ENCODE data around the gene ADGRF5. TPM values are rescaled to one million over a fixed set of nuclear protein-coding genes. Genes with fewer than 3 reads are reported as not detected.
"Not testable (repeated sequence)": the region's sequence is repeated elsewhere in the genome, so short reads cannot be mapped to it uniquely, and the experiment has no call there.

The ADGRF5 gene
- total RNA-seq, 2 donors from 2014 or later: not detected

DNA sequence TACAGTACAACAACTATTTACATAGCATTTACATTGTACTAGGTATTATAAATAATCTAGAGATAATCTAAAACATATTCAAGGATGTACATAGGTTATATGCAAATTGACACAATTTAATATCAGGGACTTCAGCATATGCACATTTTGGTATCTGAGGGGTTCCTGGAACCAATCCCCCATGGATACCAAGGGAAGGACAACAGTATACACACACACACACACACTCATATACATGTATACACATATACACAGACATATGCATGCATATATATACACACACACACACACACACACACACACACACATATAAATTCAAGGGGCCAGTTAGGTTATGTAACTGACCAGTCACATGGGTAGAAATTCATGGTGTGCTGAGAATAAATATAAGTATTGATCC is 24.9 kb downstream of the ADGRF5 start:
- Mint-ChIP-seq H3K27me3 (peaks cover 5 to 28% of the 10 kb centered on the region in 2 donors), H3K36me3 (no peaks in the 10 kb centered on the region)

DNA sequence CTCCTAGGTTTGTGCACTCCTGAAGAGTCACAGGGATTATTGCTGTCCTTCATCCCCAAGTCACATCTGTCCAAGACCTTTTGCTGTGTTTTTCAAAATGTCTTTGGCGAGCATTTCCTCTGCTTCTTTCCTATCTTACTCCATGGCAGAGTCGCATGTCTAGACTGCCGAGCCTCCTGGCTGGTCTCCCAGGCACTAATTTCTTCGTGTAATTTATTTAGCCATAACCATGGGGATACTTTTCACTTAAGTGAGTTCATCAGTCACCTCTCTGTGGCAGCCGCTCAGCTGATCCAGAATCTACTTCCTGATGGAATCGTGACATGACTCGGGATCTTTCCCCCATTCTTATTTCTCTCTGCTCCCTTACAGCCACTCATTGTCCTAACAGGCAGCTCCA is 25.8 kb downstream of the ADGRF5 start:
- no peaks in the 10 kb centered on the region for H3K4me1 Mint-ChIP-seq (ENCODE audit: low read depth in 2 of 2)
- no peak for DNase-seq (ENCODE audit: low spot score)
- no peak overlapping the region for H3K27ac Mint-ChIP-seq
- H3K27me3 Mint-ChIP-seq: peaks cover 5 to 27% of the 10 kb centered on the region in 2 donors
- no peaks in the 10 kb centered on the region for H3K9me3 Mint-ChIP-seq
- H3K4me3 Mint-ChIP-seq: no peak overlapping the region
- ATAC-seq: no peak
- H3K36me3 Mint-ChIP-seq: no peaks in the 10 kb centered on the region

More for the DNA sequence above, 24.9 kb downstream of the ADGRF5 start:
- DNase-seq (ENCODE audit: low spot score) (no peak), ATAC-seq (no peak)
- no peak overlapping the region for H3K4me3 Mint-ChIP-seq
- no peak overlapping the region for H3K27ac Mint-ChIP-seq
- no peaks in the 10 kb centered on the region for H3K4me1 Mint-ChIP-seq (ENCODE audit: low read depth in 2 of 2)
- no peaks in the 10 kb centered on the region for H3K9me3 Mint-ChIP-seq

DNA sequence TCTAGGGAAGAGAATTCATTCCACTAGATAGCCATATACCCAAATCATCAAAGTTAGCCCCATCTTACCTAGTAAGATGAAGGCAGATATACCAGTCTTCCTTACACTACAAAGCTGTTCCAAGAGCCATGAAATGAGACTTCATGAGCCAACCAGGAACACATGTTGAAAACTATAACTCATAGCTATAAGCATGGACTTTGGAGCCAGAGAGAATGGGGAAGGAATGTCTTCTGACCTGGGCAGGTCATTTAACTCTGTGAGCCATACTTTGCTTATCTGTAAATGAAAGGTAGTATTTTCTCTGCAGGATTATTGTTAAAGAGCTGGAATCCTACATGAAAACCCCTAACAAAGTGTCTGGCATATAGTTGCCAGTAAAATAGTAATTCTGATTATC is 27.3 kb downstream of the ADGRF5 start:
- DNase-seq (ENCODE audit: low spot score) (no peak), ATAC-seq (no peak)
- H3K9me3 Mint-ChIP-seq: no peaks in the 10 kb centered on the region
- H3K27ac Mint-ChIP-seq: no peak overlapping the region
- no peak overlapping the region for H3K4me3 Mint-ChIP-seq
- H3K27me3 Mint-ChIP-seq: peaks cover 5 to 27% of the 10 kb centered on the region in 2 donors
- H3K4me1 Mint-ChIP-seq (ENCODE audit: low read depth in 2 of 2): no peaks in the 10 kb centered on the region
- H3K36me3 Mint-ChIP-seq: no peaks in the 10 kb centered on the region

DNA sequence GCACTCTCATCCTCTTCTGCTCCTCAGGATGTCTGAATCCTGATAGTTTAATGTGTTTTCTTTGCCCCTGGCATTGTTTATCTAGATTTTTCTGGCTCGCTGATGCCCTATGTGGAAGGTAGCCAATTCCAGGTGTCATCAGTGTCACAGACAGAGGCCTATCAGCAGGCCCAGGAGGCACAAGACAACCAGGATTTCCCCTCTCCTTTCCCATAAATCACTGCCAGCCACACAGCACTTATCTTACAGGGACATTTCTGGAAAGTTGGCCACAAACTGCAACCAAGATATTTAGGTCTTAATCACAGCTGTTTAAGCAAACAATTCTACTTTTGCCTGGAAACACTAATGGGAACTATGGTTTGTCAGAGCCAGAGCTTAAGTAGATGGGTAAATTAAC is 28.1 kb downstream of the ADGRF5 start:
- H3K27me3 Mint-ChIP-seq: peaks cover 0 to 20% of the 10 kb centered on the region in 2 donors
- no peaks in the 10 kb centered on the region for H3K9me3 Mint-ChIP-seq
- DNase-seq (ENCODE audit: low spot score): no peak
- H3K36me3 Mint-ChIP-seq: no peaks in the 10 kb centered on the region
- no peak overlapping the region for H3K27ac Mint-ChIP-seq
- H3K4me1 Mint-ChIP-seq (ENCODE audit: low read depth in 2 of 2): no peaks in the 10 kb centered on the region
- no peak for ATAC-seq
- H3K4me3 Mint-ChIP-seq: no peak overlapping the region

DNA sequence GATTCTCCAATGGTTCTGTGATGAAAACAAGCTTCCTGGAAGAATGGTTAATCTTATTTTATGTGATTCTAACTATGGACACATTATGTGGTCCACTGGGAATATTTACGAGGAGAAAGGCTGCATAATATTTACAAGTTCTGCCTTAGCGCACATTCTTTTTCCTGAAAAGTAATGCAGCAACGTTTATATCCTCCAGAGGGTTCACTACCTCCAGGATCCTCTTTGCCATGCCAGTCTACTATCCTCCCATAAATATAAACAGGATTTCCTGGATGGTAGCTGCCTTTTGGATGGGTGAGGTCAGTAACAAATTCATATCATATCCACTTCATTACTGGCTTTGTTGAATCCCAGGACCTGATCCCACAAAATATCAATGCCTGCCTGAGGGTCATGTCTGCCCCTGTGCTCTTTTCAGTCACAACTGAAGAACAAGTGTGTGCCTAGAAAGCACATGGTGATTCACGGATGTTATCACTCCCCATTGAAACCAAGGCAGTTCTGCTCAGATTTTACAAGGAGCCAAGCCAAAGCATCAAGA is 30.4 kb downstream of the ADGRF5 start:
- DNase-seq (ENCODE audit: low spot score) (no peak), ATAC-seq (no peak)
- no peaks in the 10 kb centered on the region for H3K36me3 Mint-ChIP-seq
- no peaks in the 10 kb centered on the region for H3K9me3 Mint-ChIP-seq
- no peak overlapping the region for H3K4me3 Mint-ChIP-seq
- H3K27ac Mint-ChIP-seq: no peak overlapping the region
- peaks cover 2 to 21% of the 10 kb centered on the region in 2 donors for H3K27me3 Mint-ChIP-seq
- no peaks in the 10 kb centered on the region for H3K4me1 Mint-ChIP-seq (ENCODE audit: low read depth in 2 of 2)

DNA sequence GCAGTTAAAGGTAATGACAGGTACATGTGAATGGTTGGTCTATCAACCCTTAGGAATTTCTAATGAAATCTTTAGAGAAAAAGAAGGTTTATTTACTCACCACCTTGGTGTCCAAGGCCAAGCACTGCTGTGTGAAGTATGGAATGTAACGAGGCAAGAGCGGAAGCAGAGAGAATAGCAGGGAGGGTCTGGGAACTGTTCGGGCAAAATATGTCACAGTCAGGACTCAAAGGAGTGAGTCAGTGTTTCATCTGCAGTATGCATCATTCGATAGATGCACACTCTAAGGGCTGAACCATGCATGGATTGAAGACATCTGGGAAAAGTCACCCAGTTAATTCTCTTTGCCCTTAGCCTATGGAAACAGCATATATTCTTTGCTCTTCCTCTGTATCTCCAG is 33.2 kb downstream of the ADGRF5 start:
- Mint-ChIP-seq H3K4me3 (no peak overlapping the region), H3K9me3 (no peaks in the 10 kb centered on the region), H3K36me3 (no peaks in the 10 kb centered on the region), H3K27me3 (peaks cover 2 to 21% of the 10 kb centered on the region in 2 donors), H3K27ac (no peak overlapping the region), H3K4me1 (ENCODE audit: low read depth in 2 of 2) (no peaks in the 10 kb centered on the region)
- ATAC-seq (no peak), DNase-seq (ENCODE audit: low spot score) (no peak)

DNA sequence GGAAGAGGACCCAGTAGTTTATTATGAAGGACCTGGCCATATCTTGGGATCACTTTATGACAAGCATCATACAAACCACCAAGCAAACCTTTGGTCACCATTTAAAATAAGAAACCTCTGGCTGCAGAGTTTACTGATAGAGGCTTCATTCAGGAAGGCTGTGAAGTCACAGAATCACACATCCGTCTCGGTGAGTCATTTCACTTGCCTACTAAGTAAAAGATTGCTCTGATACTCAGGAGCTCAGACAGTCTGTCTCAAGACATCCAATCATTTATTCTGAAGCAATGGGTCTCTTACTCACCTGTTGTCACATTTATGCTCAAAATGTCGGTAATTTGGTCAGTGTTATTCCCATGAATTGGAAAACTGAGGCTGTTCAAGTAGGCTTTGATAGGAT is 33.7 kb downstream of the ADGRF5 start:
- Mint-ChIP-seq H3K4me3 (no peak overlapping the region), H3K9me3 (no peaks in the 10 kb centered on the region), H3K4me1 (ENCODE audit: low read depth in 2 of 2) (no peaks in the 10 kb centered on the region), H3K27ac (no peak overlapping the region), H3K27me3 (peaks cover 2 to 20% of the 10 kb centered on the region in 2 donors), H3K36me3 (no peaks in the 10 kb centered on the region)
- ATAC-seq: no peak
- DNase-seq (ENCODE audit: low spot score): no peak

DNA sequence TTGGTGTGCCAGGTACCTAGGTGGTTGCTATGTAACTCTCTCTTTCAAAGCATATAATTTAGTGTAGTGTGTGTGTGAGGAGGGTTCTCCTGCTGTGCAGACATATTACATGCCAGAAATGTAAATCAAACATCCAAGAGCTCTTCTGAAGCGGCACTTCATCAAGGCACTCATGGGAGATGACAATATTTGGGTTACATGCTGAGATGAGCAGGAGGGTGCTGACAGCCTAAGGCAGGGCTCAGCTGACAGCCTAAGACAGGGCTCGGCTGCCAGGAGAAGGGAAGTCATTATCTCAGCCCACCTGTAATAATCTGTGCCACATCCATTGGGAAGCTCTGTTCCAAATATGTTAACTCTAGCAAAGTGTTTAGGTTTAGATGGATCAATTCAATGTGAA is 39.1 kb downstream of the ADGRF5 start:
- Mint-ChIP-seq H3K36me3 (no peaks in the 10 kb centered on the region), H3K27ac (no peak overlapping the region)

DNA sequence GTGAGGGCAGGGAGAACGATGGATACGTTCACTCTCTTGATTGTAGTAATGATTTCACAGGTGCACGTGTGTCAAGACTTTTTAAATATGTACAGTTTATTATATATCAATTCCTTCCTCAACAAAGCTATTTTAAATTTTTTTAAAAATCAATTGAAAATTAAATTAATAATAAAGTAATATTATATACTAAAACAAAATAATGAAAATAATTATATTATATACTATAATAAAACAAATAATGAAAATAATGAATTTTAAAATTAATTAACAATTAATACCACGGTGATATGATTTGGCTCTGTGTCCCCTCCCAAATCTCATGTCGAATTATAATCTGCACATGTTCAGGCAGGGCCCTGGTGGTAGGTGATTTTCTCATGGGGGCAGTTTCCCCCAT is 42.7 kb downstream of the ADGRF5 start:
- Mint-ChIP-seq H3K4me3 (no peak overlapping the region), H3K27ac (no peak overlapping the region), H3K27me3 (peaks cover 11 to 28% of the 10 kb centered on the region in 2 donors), H3K36me3 (no peaks in the 10 kb centered on the region), H3K4me1 (ENCODE audit: low read depth in 2 of 2) (no peaks in the 10 kb centered on the region), H3K9me3 (no peaks in the 10 kb centered on the region)
- ATAC-seq (no peak), DNase-seq (ENCODE audit: low spot score) (no peak)

More for the DNA sequence above, 39.1 kb downstream of the ADGRF5 start:
- Mint-ChIP-seq H3K27me3 (peaks cover 11 to 26% of the 10 kb centered on the region in 2 donors), H3K9me3 (no peaks in the 10 kb centered on the region), H3K4me3 (no peak overlapping the region), H3K4me1 (ENCODE audit: low read depth in 2 of 2) (no peaks in the 10 kb centered on the region)
- no peak for ATAC-seq
- no peak for DNase-seq (ENCODE audit: low spot score)

DNA sequence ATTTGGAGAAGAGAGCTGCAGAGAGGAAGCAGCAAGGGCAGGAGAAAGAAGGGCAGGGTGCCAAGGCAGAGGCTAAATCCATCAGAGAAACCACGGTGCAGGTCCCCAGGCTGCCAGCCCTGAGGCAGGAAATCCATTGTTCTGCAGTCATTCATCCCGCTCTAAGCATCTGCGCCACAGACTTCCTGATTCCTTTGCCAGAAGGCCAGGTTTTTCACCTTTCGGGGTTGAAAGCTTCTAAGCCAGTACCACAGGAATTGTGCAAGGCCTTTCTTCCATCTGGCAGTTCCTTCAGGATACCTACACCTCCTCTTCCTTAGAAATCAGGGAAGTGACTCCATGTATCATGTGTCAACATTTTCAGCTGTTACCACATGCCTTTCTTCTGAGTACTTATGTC is 45.6 kb downstream of the ADGRF5 start:
- Mint-ChIP-seq H3K9me3 (no peaks in the 10 kb centered on the region), H3K36me3 (no peaks in the 10 kb centered on the region)
- no peak for ATAC-seq

DNA sequence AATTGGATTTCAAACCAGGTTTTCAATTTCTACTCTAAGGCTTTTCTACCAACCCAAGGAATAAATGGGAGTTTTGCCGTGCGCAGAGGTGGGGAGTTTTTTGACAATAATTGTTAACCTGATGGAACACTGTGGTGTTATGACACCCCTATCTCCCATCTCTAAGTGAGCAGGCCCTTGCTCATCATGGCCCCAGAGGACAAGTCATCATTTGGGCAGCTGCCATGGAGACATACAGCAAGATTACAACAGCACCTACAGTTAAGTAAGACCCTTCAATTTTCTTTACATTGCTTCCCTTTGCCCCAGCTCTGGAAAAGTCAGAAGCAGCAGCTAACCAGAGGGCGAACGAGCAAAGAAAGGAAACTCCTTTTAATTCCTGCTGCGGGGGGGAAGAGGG is 54.3 kb downstream of the ADGRF5 start:
- DNase-seq (ENCODE audit: low spot score) (no peak), ATAC-seq (no peak)
- Mint-ChIP-seq H3K27me3 (peaks cover 0 to 4% of the 10 kb centered on the region in 2 donors), H3K27ac (no peak overlapping the region), H3K4me3 (no peak overlapping the region), H3K4me1 (ENCODE audit: low read depth in 2 of 2) (no peaks in the 10 kb centered on the region), H3K36me3 (no peaks in the 10 kb centered on the region), H3K9me3 (no peaks in the 10 kb centered on the region)

More for the DNA sequence above, 45.6 kb downstream of the ADGRF5 start:
- Mint-ChIP-seq H3K4me1 (ENCODE audit: low read depth in 2 of 2) (no peaks in the 10 kb centered on the region), H3K4me3 (no peak overlapping the region), H3K27me3 (peaks cover 2 to 17% of the 10 kb centered on the region in 2 donors), H3K27ac (no peak overlapping the region)
- DNase-seq (ENCODE audit: low spot score): no peak

DNA sequence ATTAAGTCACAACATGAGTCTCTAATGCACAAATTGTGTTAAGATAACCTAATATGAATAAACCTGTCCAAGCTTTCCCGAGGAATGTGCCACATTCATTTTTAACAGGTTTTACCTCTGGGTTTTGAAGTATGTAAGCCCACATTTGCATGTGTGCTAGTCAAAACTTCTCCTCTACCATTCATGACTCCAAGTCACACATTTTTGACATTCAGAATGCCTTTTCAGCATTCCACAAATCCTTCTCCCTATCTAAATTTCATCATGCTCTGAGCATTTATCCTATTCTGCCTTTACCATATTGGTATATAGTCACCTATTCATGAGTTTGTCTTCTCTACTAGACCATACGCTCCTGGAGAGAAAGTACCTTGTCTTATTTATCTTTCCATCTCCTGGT is 56.5 kb downstream of the ADGRF5 start:
- DNase-seq (ENCODE audit: low spot score) (no peak), ATAC-seq (no peak)
- no peaks in the 10 kb centered on the region for H3K4me1 Mint-ChIP-seq (ENCODE audit: low read depth in 2 of 2)
- H3K4me3 Mint-ChIP-seq: no peak overlapping the region
- H3K9me3 Mint-ChIP-seq: no peaks in the 10 kb centered on the region
- peaks cover 7 to 8% of the 10 kb centered on the region in 2 donors for H3K27me3 Mint-ChIP-seq
- H3K36me3 Mint-ChIP-seq: no peaks in the 10 kb centered on the region
- H3K27ac Mint-ChIP-seq: no peak overlapping the region

DNA sequence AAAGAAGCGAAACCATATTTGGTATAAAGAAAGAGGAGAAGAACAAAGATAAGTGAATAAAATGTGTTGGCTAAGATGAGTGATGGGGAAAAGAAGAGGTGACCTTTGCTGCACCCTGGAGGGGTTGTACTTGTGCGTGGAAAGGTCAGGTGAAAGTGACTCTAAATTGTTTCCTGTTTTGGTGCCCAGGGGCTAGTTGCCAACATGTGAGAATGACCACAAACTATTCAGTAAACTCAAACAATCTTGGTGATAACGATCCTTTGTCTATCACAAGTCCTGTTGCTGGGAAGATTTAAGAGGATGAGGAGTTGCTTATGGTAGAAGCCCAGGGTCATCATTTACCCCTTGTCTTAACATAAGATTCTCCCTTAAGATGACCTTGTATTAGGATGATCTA is 57.9 kb downstream of the ADGRF5 start:
- DNase-seq (ENCODE audit: low spot score) (no peak), ATAC-seq (no peak)
- peaks cover 7 to 8% of the 10 kb centered on the region in 2 donors for H3K27me3 Mint-ChIP-seq
- no peaks in the 10 kb centered on the region for H3K9me3 Mint-ChIP-seq
- no peak overlapping the region for H3K4me3 Mint-ChIP-seq
- no peaks in the 10 kb centered on the region for H3K36me3 Mint-ChIP-seq
- no peak overlapping the region for H3K27ac Mint-ChIP-seq
- no peaks in the 10 kb centered on the region for H3K4me1 Mint-ChIP-seq (ENCODE audit: low read depth in 2 of 2)

DNA sequence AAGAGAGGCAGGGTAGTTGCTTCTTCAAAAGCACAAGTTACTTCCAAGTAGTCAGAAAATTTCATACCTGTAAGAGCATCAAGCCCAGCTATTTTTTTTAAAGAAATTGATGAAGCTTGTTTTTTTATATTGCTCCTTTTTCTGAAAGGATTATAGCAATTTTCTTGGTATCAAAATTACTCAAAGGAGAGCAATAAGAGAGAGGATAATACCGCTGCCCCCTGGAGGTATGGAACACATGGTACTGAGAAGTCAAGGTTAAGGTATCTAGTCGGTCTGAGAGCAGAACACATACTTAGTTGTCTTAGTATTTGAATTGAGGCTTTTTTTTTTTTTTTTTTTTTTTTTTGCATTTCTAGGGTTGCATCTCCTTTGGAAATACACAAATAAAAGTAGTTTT is 59.4 kb downstream of the ADGRF5 start:
- Mint-ChIP-seq H3K9me3 (no peaks in the 10 kb centered on the region), H3K27ac (no peak overlapping the region), H3K4me1 (ENCODE audit: low read depth in 2 of 2) (no peaks in the 10 kb centered on the region), H3K27me3 (peaks cover 7 to 8% of the 10 kb centered on the region in 2 donors), H3K4me3 (no peak overlapping the region), H3K36me3 (no peaks in the 10 kb centered on the region)
- DNase-seq (ENCODE audit: low spot score) (no peak), ATAC-seq (no peak)

DNA sequence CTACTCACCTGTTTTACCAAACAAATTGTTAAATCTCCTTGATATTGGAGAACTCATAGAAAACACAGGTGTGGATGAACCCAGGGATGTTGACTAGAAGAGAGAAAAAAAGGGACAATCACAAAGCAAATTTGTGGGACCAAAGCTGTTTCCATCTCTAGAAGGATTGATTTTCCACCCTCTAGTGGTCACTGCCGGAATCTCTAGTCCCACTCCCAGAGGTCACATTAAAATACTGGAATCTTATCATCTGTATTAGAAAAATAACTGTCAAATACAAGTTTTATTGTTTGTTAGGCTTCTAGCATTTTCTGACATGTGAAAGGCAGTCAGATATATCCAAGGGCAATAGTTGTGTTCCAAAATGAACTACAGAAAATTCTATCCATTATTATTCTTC is 65.8 kb downstream of the ADGRF5 start:
- H3K27me3 Mint-ChIP-seq: peaks cover 12 to 18% of the 10 kb centered on the region in 2 donors
- not testable (repeated sequence) for H3K27ac Mint-ChIP-seq; H3K4me1 Mint-ChIP-seq (ENCODE audit: low read depth in 2 of 2); DNase-seq (ENCODE audit: low spot score); H3K36me3 Mint-ChIP-seq; ATAC-seq; H3K9me3 Mint-ChIP-seq; H3K4me3 Mint-ChIP-seq
